Fibroblast of the aortic adventitia (primary cell): ENCODE measurements around the gene FFAR4. TPM values are rescaled to one million over a fixed set of nuclear protein-coding genes. Genes with fewer than 3 reads are reported as not detected.
A peak's percentile ranks its signal among the peaks of the same experiment; 100 is the strongest.

ENCODE experiments used
- DNase-seq: peaks from one replicate; pipeline ENCODE4 v3.0.0-alpha.2; 2010; ENCODE audit warnings: low read depth
- H3K4me3 ChIP-seq: 2 replicates; pipeline ENCODE4 v1.5.1; 2011; ENCODE audit warnings: low read depth, mild to moderate bottlenecking, control low read depth, low read length, moderate library complexity
- CTCF ChIP-seq: IDR thresholded peaks from 2 replicates; pipeline ENCODE4 v1.5.1; 2011; ENCODE audit warnings: mild to moderate bottlenecking, low read length, control low read depth, inconsistent platforms; ENCODE audit not compliant: insufficient read depth
- total RNA-seq: library from RNA; depleted of rRNA; stranded (reverse); fragments of >200 nt; gene quantifications from 2 replicates; pipeline ENCODE4 v1.2.3, GENCODE V29; 2012; ENCODE audit warnings: low replicate concordance

Gene FFAR4
- total RNA-seq, 1 donor: not detected

GRCh38 chr10:93597075-93597599 is 30.7 kb downstream of the FFAR4 start:
- TF ChIP-seq CTCF: no peak
- no peak overlapping the region for H3K4me3 ChIP-seq
- DNase-seq: no peak

- no peak for TF ChIP-seq CTCF
- H3K4me3 ChIP-seq: no peak overlapping the region
- DNase-seq: no peak
These were observed 31.7 kb downstream of the FFAR4 start for GRCh38 chr10:93598157-93598556.

- no peak for TF ChIP-seq CTCF
- no peak for DNase-seq
These were observed 32.9 kb downstream of the FFAR4 start for GRCh38 chr10:93599335-93599734.

GRCh38 chr10:93599778-93600177 is 33.3 kb downstream of the FFAR4 start:
- H3K4me3 ChIP-seq: no peak overlapping the region
- DNase-seq: no peak
- no peak for TF ChIP-seq CTCF

More at GRCh38 chr10:93599335-93599734, 32.9 kb downstream of the FFAR4 start:
- H3K4me3 ChIP-seq: no peak overlapping the region

GRCh38 chr10:93600446-93601145 is 34.1 kb downstream of the FFAR4 start:
- no peak for TF ChIP-seq CTCF
- DNase-seq: peak; percentile 21
- H3K4me3 ChIP-seq: no peak overlapping the region

- no peak for DNase-seq
- no peak for TF ChIP-seq CTCF
- H3K4me3 ChIP-seq: peak within 1 kb of the TSS; percentile 31
These were observed 34.8 kb downstream of the FFAR4 start, which contains the start of gene RBP4 for GRCh38 chr10:93601146-93601773. Gene RBP4, minus strand, starts transcription at chr10:93601235. Its CDS starts 207 bp downstream, at chr10:93601028.
